DMS53 treated with DMSO at 0.1 percent for 48 hours (cell line): Measurements from ENCODE around the gene AIFM3.

ENCODE experiments used
- DNase-seq: peaks from one replicate; lab custom pipeline; 2025; ENCODE audit not compliant: unreplicated experiment; lab: John Stamatoyannopoulos, UW

Gene AIFM3

GRCh38 chr22:20990184-20991180, 23.4 kb downstream of the AIFM3 start:
- DNase-seq, result no peak

DNA sequence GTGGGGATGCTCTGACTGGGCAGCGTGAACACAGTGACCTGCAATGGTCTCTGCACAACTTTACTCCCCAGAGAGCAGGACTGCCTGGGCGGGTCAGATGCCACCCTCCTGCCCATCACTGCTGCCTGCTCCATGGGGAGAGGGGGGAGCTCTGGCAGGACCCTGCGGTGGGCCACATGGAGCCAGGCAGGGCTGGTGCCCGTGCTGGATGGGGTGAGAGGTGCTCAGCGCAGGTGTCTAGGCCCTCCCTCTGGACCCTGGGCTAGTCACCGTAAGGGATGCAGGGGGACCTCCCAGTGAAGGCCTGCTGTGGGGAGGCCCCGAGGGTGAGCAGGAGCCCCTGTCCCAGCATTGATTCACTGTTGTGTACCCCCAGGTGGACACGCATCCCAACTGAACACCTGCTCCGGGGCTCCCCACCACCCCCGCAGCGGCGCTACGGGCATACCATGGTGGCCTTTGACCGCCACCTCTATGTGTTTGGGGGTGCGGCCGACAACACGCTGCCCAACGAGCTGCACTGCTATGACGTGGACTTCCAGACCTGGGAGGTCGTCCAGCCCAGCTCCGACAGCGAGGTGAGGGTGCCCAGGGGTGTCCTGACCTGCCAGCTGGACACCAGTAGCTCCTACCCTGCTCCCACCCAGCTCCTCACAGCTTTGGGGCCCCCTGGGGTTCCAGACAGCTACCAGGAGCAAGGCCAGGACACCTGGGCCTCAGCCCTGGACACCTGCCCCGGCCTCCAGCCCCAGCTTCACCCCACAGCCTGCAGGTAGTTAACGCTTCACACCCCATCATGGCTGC, 24.4 kb downstream of the AIFM3 start:
- no peak for DNase-seq

DNA sequence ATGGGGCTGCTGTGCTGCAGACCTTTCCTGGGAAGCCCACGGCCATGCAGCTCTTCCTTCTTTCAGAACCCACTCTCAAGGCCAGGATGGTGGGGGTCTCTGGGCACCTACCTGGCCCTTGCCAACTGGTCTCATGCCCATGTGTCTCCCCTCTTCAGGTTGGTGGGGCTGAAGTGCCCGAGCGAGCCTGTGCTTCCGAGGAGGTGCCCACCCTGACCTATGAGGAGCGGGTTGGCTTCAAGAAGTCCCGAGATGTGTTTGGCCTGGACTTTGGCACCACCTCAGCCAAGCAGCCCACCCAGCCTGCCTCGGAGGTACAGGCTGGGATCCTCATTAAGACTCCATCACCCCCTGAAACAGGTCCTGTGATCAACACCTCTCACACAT, 25.0 kb downstream of the AIFM3 start:
- no peak for DNase-seq

GRCh38 chr22:20992456-20993303, 25.6 kb downstream of the AIFM3 start:
- DNase-seq, result no peak

DNA sequence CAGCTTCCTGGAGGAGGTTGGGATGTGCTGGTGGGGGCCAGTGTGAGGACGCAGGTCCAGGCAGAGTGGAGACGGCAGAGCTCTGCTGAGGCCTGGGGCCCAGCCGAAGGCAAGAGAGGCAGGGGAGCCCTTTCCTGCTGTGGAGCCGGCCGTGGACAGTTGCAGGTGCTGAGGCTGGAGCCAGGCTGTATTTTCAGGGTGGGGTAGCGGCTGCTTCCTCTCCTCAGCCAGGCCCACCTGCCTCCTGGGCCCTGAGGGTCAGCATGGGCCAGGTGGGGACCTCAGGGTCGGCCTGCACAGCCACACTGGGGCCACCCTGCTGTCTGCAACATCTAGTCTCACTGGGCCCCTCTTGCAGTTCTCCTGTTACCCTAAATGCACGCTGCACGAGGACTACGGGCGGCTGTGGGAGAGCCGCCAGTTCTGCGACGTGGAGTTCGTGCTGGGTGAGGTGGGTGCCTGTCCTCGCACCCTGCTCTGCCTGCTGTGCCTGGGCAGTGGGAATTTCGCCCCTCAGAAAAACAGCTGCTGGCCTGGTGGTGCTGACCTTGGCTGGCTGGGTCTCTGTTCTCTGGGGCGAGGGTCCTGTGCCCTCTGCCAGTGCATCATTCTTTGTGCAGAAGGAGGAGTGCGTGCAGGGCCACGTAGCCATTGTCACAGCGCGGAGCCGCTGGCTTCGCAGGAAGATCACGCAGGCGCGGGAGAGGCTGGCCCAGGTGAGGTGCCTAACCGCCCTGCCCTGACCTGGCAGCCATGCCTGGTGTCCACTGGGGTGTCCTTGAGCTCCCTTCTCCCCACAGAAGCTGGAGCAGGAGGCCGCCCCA, 26.5 kb downstream of the AIFM3 start:
- DNase-seq, result no peak

DNA sequence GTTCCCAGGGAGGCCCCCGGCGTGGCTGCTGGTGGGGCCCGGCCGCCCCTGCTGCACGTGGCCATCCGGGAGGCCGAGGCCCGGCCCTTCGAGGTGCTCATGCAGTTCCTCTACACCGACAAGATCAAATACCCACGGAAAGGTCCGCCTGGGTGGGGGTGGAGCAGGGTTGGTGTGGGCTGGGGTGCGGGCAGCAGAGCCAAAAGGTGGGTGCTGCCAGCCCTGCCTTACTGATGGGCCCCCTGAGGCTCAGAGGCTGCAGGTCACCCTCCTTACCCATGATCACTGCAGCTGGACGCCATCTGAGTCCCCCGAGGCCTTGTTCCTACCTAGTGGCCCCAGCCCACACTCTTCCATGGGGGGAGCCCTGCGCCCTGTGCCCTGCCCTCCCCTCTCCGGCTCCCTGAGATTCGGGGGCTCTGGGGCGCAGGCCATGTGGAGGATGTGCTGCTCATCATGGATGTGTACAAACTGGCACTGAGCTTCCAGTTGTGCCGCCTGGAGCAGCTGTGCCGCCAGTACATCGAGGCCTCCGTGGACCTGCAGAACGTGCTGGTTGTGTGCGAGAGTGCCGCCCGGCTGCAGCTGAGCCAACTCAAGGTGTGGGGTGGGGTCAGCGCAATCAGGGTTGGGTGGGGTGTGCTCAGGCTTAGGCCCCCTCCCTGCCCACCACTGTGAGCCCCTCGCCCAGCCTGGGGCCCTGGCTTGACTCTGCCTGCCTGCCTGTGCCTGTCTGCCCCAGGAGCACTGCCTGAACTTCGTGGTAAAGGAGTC, 27.3 kb downstream of the AIFM3 start:
- DNase-seq, result no peak

GRCh38 chr22:20994902-20995241, 27.8 kb downstream of the AIFM3 start:
- DNase-seq, result no peak

DNA sequence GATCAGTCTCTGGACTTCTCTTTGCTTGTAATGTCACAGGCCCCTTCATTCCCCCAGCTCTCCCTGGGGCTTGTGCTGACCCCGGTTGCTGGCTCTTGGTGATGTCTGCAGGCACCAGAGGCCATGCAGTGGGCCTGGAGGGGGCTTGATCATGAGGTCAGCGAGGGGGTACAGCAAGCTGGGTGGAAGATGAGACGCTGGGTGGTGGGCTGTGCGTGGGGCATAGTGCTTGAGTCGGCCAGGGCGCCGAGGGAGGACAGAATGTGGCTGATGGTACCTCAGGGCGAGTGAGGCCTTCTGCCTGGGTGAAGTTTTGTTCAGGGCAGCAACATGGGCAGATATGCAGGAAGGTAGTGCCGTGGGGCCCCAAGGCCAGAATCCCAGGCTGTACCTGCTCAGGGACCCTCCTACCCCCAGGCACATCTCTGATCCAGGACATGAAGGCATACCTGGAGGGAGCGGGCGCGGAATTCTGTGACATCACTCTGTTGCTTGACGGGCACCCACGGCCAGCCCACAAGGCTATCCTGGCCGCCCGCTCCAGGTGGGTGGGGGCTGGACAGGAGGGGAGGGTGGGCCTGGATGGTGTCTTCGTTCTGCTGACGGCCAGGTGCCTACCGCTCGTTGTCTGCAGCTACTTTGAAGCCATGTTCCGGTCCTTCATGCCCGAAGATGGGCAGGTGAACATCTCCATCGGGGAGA, 28.4 kb downstream of the AIFM3 start:
- DNase-seq, result no peak

GRCh38 chr22:20996031-20996410, 29.0 kb downstream of the AIFM3 start:
- DNase-seq, result no peak

- DNase-seq, result no peak
Measured at GRCh38 chr22:20996598-20997535, 29.8 kb downstream of the AIFM3 start.

DNA sequence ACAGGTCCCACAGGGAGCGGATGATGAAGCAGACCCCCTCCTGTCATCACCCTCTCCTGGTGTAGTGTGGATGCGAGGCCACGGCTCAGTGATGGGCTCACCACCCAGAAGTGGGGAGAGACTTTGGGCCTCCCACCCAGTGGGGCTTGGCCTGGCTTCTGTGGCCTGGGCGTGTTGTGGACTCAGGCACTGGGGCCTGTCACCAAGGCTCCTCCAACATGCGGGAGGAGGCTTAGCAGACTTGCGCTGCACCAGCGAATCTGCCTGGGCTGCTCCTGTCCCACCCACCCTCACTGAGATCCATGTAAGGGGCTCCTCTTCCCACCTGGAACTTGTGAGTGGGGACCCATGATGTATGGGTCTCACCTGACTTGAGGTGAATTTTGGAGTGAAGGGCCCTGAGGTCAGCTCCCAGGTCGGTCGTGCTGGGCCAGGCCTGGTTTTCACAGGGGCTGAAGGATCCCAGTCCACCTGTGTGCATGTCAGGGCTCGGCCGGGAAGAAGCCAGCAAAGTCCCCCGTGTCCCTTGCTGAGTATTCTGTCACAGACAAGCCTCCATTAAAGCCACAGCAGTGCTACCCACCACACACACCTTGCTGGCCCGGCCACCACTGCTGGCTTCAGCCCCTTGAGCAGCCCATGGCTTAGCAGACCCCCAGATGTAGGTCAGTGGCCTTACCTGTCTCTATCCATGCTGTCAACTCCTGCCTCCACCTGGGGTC, 30.6 kb downstream of the AIFM3 start:
- no peak for DNase-seq

DNA sequence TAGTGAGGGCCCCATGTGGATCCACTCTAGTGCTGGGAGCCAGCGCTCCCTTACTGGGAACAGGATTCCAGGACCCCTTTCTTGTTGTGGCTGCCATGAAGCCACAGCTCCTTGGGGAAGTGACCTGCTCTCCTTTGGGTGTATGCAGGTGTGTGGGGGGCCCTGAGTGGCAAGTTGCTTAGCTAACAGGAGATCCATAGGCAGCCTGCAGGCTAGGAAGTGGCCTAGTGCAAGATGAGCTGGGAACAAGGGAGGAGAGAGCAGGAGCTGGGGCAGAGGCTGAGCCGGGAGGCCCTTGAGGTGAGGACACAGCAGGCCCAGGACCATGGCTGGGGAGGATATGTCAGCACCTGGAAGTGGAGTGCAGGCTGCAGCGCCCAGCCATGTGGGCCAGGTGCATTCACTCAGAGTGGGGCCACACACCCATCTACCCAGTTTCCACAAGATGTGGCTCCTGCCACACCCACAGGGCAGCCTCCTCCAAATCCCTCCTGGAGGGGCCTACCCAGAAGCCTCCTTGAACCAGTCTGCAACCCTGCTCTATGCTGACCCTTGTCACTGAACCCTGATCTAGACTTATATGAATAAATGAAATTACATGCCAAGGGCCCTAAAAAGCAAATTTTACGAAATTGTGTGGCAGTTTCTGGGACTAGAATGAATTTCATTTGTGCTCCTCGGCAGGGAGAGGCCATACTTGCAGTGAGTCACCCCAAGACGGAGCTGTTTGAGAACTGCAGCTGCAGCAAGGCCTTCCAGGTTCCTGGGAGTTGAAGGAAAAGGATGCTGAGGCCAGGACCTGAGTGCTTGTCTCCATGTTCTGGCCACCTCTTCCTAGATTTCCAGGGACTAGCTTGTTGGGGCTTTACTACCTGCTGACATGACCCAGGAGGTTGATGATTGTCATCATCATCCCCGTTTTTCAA, 31.6 kb downstream of the AIFM3 start:
- no peak for DNase-seq

GRCh38 chr22:20999350-21000206, 32.5 kb downstream of the AIFM3 start:
- DNase-seq, result no peak

DNA sequence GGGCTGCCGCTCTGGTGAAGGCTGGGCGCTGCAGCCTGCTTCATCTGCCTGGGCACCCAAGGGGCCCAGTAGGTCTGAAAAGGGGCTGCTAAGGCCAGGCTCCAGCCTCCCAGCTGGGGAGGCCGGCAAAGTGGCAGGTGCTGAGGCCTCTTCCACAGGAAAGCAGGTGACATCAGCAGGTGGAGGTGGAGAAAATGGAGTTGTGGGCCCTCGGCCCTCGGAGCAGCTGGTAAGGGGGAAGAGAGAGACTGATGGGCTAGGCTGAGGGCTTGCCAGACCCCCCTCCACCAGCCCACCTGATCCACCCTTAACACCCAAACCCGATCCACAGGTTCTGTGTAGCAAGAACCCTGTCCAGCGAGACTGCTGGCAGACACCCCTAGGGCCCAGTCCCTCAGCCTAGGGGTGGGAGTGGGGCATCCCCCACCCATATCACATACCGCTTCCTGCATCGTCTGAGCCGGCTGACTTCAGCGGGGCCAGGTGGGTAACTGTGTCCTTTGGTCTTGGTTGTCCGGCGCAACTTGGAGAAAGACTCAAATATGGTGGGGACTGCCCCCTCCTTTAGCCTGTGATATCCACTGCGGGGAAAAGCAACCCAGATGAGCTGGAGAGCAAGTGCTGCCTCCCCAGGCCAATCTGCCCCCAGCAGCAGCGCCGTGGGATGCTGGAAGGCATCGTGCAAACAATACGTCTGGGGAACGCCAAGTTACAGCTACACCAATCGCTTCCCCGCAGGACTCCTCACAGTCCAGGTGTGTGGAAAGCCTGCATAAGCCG, 33.3 kb downstream of the AIFM3 start:
- DNase-seq, result no peak
